Adrenal gland (tissue), 12 donors: Measurements from ENCODE around the gene SGTB. TPM values are rescaled to one million over a fixed set of nuclear protein-coding genes. Genes with fewer than 3 reads are reported as not detected.
"Not testable (repeated sequence)": the region's sequence is repeated elsewhere in the genome, so short reads cannot be mapped to it uniquely, and the experiment has no call there.

Experiments
- DNase-seq, 7 donors: peaks; one replicate each; pipeline ENCODE4 v3.0.0-alpha.2; 2019 to 2020
- H3K27ac ChIP-seq, 5 donors: fragments of 200-600 bp; sonication (generic) in 4 of 5; 1 replicate in 3 of 5; 2 replicates in 2 of 5; pipeline versions ENCODE4 v1.5.1 to v1.8.0; 2016 to 2020; ENCODE audit warnings: mild to moderate bottlenecking in 1 of 5
- H3K27me3 ChIP-seq: fragments of 200-600 bp; 2 replicates; pipeline ENCODE4 v1.8.0; 2021
- H3K36me3 ChIP-seq, 2 donors: fragments of 200-600 bp; replicated peaks in 1 of 2; 1 replicate in 1 of 2; 2 replicates in 1 of 2; pipeline versions ENCODE4 v1.5.1 to v1.8.0; 2018 to 2022
- H3K4me1 ChIP-seq, 2 donors: fragments of 200-600 bp; replicated peaks in 1 of 2; 1 replicate in 1 of 2; 2 replicates in 1 of 2; pipeline versions ENCODE4 v1.5.1 to v1.8.0; 2018 to 2021
- H3K4me3 ChIP-seq, 4 donors: fragments of 200-600 bp; sonication (generic) in 3 of 4; one replicate each; pipeline ENCODE4 v1.5.1; 2016 to 2018
- H3K9me3 ChIP-seq, 3 donors: fragments of 200-600 bp; sonication (generic) in 1 of 3; replicated peaks in 1 of 3; 1 replicate in 2 of 3; 2 replicates in 1 of 3; pipeline versions ENCODE4 v1.5.1 to v1.8.0; 2016 to 2021
- POLR2A ChIP-seq, 2 donors: fragments of 450-650 bp; IDR thresholded peaks; one replicate each; pipeline ENCODE4 v1.6.1; 2017; ENCODE audit warnings: antibody characterized with exemption in 2 of 2, mild to moderate bottlenecking in 2 of 2, moderate library complexity in 1 of 2
- WGBS, 4 donors: extraction: QIAGEN DNeasy Blood & Tissue Kit in 2 of 4; methylation state at CpG; one replicate each; pipeline versions ENCODE4 v1.1.5 to v1.1.7; 2013 to 2017; 5-methylcytosine and 5-hydroxymethylcytosine counted together
- intact Hi-C, 2 donors: fragments of 100-400 bp; cut with DNase I; formaldehyde crosslinking; loops; one replicate each; pipeline versions ENCODE4 v1.14.1 to v1.15.0; 2022 to 2023
- polyA plus RNA-seq, 3 donors: library from polyadenylated mRNA; stranded (reverse); fragments of 200-250 nt in 2 of 3; fragments of 350-450 nt in 1 of 3; fragmentation: Illumina TruSeq in 1 of 3; extraction: RNeasy Lipid Tissue Mini Kit (QIAGEN cat#74804) in 1 of 3; gene quantifications; one replicate each; pipeline ENCODE4 v1.2.3, GENCODE V29; 2013 to 2014
- total RNA-seq, 9 donors: library from RNA; depleted of rRNA in 4 of 9; stranded (reverse); fragments of >200 nt in 4 of 9; fragments of 120-200 nt in 1 of 9; fragmentation: NEBNext Ultra II Directional in 1 of 9; extraction: Animal tissue kit (Norgen Biotek cat#: 25700) in 1 of 9; gene quantifications; one replicate each; pipeline versions ENCODE4 v1.1.0 to v1.2.4, GENCODE V29; 2013 to 2023
- TF ChIP-seq, protein P1 (sequence below), 6 experiments: fragments of 450-650 bp in 4 of 6; fragments of 200-600 bp in 2 of 6; sonication (generic) in 1 of 6; IDR thresholded peaks; 1 replicate in 5 of 6; 2 replicates in 1 of 6; pipeline versions ENCODE4 v1.5.1 to v1.8.0; 2016 to 2021; ENCODE audit warnings: antibody characterized with exemption in 6 of 6, mild to moderate bottlenecking in 2 of 6, moderate library complexity in 1 of 6
- donor health status: healthy with polysubstance abuse.
- donor health status: Bipolar disorder and iron deficiency.
- donor health status: DM: yes; HTN: yes; CAD: no.
- donor health status: DM: no; HTN: no; CAD: no.
- donor health status: DM: no; HTN: no; CAD: no.
- donor health status: DM: yes; HTN: yes; CAD: no.

The SGTB gene
- total and polyA plus RNA-seq, 12 donors: 1.0 to 7.1 (median 4.1) TPM

DNA sequence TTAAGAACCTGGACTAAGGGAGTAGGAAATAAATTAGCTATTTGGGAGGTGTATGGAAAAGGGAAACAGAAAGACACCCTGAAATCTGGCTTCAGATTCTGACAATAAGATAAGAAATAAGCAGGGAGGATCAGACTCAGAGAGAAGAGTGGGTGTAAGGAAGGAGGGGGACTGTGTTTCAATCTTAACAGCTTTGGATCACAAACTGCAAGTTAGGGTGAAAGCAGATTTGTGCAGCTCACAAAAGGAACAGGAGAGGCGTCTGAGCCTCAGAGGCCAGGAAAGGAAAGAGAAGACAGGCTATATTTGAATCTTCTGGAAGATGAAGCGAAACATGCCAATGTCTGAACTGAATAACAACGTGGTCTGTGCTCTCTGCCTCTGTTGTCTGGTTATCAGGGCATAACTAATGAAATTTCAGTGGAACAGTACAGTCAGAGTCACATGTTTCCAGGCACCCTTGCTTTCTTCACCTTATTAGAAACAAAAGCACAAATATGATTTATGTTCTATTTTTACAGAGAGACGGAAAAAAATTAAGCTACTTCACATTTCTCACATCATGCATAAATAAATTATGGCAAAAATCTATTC lies 26.6 kb downstream of the SGTB start:
- H3K4me1 ChIP-seq: no peaks in the 10 kb centered on the region
- no peaks in the 10 kb centered on the region for H3K27me3 ChIP-seq
- H3K27ac ChIP-seq: no peak overlapping the region
- DNase-seq: no peak
- H3K9me3 ChIP-seq: no peaks in the 10 kb centered on the region
- intact Hi-C loops: no loop called here
- H3K4me3 ChIP-seq: no peak overlapping the region
- TF ChIP-seq POLR2A (IDR thresholded peaks at IDR 0.05): no peak
- TF ChIP-seq, protein P1, sequence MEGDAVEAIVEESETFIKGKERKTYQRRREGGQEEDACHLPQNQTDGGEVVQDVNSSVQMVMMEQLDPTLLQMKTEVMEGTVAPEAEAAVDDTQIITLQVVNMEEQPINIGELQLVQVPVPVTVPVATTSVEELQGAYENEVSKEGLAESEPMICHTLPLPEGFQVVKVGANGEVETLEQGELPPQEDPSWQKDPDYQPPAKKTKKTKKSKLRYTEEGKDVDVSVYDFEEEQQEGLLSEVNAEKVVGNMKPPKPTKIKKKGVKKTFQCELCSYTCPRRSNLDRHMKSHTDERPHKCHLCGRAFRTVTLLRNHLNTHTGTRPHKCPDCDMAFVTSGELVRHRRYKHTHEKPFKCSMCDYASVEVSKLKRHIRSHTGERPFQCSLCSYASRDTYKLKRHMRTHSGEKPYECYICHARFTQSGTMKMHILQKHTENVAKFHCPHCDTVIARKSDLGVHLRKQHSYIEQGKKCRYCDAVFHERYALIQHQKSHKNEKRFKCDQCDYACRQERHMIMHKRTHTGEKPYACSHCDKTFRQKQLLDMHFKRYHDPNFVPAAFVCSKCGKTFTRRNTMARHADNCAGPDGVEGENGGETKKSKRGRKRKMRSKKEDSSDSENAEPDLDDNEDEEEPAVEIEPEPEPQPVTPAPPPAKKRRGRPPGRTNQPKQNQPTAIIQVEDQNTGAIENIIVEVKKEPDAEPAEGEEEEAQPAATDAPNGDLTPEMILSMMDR (IDR thresholded peaks at IDR 0.05): no peak
- no peaks in the 10 kb centered on the region for H3K36me3 ChIP-seq
- WGBS, 4 donors: 75 to 84% (median 79%) methylated on average over 4 of the region's 4 CpGs

DNA sequence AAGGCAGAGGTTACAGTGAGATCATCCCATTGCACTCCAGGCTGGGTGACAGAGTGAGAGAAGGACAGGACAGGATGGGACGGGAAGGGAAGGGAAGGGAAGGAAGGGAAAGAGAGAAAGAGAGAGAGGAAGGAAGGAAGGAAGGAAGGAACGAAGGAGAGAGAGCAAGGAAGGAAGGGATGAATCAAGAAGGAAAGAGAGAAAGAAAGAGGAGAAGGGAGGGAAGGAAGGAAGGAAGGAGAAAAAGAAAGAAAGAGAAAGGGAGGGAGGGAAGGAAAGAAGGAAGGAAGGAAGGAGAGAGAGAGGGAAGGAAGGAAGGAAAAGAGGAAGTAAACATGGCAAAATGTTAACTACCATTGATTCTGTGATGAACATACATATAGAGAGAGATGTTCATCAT lies 28.8 kb downstream of the SGTB start:
- TF ChIP-seq POLR2A (IDR thresholded peaks at IDR 0.05): no peak
- TF ChIP-seq, protein P1 (IDR thresholded peaks at IDR 0.05): no peak
- DNase-seq: no peak
- Histone ChIP-seq H3K36me3 (no peaks in the 10 kb centered on the region), H3K9me3 (no peaks in the 10 kb centered on the region), H3K4me1 (no peaks in the 10 kb centered on the region), H3K27ac (no peak overlapping the region), H3K27me3 (no peaks in the 10 kb centered on the region), H3K4me3 (no peak overlapping the region)
- intact Hi-C loops: no loop called here
- 76 to 88% (median 83%) methylated on average over 2 of the region's 2 CpGs for WGBS, 4 donors

DNA sequence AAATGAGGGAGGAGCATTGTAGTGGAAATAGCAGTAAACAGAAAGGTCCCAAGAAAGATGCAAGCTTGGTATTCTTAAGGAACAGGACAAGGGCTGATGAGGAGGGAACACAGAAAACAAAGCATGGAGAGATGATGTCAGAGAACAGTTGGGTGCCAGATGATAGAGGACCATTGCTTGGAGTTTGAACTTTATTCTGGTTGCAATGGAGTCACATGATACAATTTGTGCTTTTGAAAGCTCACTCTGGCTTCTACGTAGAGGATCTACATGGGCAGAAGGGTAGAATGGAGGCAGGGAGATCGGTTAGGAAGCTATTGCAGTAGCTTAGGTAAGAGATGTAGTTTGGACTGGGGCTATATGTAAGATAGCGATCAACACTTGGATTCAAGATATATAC lies 39.8 kb downstream of the SGTB start:
- intact Hi-C loops: no loop called here

DNA sequence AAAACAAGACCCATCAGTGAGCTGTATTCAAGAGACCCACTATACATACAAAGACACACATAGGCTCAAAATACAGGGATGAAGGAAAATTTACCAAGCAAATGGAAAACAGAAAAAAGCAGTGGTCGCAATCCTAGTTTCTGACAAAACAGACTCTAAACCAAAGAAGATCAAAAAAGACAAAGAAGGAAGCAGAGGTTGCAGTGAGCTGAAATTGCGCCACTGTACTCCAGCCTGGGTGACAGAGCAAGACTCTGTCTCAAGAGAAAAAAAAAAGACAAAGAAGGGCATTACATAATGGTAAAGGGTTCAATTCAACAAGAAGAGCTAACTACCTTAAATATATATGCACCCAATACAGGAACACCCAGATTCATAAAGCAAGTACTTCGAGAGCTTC lies 45.9 kb downstream of the SGTB start:
- intact Hi-C loops: not testable (repeated sequence)

More for the DNA sequence above, 39.8 kb downstream of the SGTB start:
- H3K36me3 ChIP-seq: no peaks in the 10 kb centered on the region
- no peaks in the 10 kb centered on the region for H3K27me3 ChIP-seq
- H3K9me3 ChIP-seq: no peaks in the 10 kb centered on the region
- no peak overlapping the region for H3K4me3 ChIP-seq
- no peaks in the 10 kb centered on the region for H3K4me1 ChIP-seq
- 88 to 94% (median 90%) methylated on average over 3 of the region's 3 CpGs for WGBS, 4 donors
- DNase-seq: no peak
- no peak overlapping the region for H3K27ac ChIP-seq
- no peak for TF ChIP-seq POLR2A (IDR thresholded peaks at IDR 0.05)
- TF ChIP-seq, protein P1 (IDR thresholded peaks at IDR 0.05): no peak

DNA sequence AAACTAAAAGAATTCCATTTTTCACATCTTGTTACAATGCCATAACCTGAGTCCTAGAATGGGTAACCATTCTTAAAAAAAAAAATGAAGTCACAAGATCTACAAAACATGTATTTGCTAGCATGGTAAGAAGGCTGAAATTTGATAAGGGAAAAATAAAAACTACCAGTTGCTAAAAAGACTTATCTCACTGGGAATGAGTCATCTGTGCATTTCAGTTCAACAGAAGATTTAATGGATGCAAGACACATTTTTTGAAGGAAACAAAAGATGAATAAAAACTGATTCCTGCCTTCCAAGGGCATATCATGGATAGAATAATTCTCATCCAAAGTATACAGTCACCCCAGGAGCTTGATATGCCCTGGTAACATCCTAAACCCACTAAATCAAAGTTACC lies 47.2 kb downstream of the SGTB start:
- intact Hi-C loops: no loop called here
- Histone ChIP-seq H3K27me3 (no peaks in the 10 kb centered on the region), H3K4me3 (no peak overlapping the region), H3K27ac (no peak overlapping the region), H3K4me1 (peaks cover 0 to 8% of the 10 kb centered on the region in 2 donors), H3K9me3 (no peaks in the 10 kb centered on the region), H3K36me3 (peaks cover 0 to 6% of the 10 kb centered on the region in 2 donors)
- no peak for DNase-seq
- no peak for TF ChIP-seq POLR2A (IDR thresholded peaks at IDR 0.05)
- TF ChIP-seq, protein P1 (IDR thresholded peaks at IDR 0.05): no peak

More for the DNA sequence above, 45.9 kb downstream of the SGTB start:
- H3K27ac ChIP-seq, H3K36me3 ChIP-seq, H3K4me3 ChIP-seq, DNase-seq, H3K9me3 ChIP-seq, H3K4me1 ChIP-seq, H3K27me3 ChIP-seq: not testable (repeated sequence)
- WGBS, 4 donors: 84 to 93% (median 90%) methylated on average over 3 of the region's 3 CpGs
